ENCODE results near the gene TBC1D22A. TPM values are rescaled to one million over a fixed set of nuclear protein-coding genes. Genes with fewer than 3 reads are reported as not detected.

The TBC1D22A gene
- total and polyA plus RNA-seq, 9 of the 15 experiments (the other 6 are each of a cell fraction or from before 2014, with no cell fraction given), result 0.20 to 11.5 (median 5.2) TPM

GRCh38 chr22:46844606-46845210 lies 82.3 kb downstream of the TBC1D22A start (continued):
- TF ChIP-seq ZNF592 (IDR thresholded peaks at IDR 0.05), result no peak
- no peak for TF ChIP-seq KHSRP (IDR thresholded peaks at IDR 0.05)
- TF ChIP-seq C11orf30 (IDR thresholded peaks at IDR 0.05; ENCODE audit: low read depth), result no peak
- no peak for TF ChIP-seq TFE3 (CRISPR knock-in tag; IDR thresholded peaks at IDR 0.05)
- no peak for TF ChIP-seq POLR3G (IDR thresholded peaks at IDR 0.05; ENCODE audit: extremely low read depth, insufficient read length, insufficient replicate concordance)
- TF ChIP-seq HNRNPK (IDR thresholded peaks at IDR 0.05; ENCODE audit: low read depth, low read length, poor library complexity, severe bottlenecking), result no peak

Data from K562 (cell line).